ENCODE results near the gene GRB2. TPM values are rescaled to one million over a fixed set of nuclear protein-coding genes. Genes with fewer than 3 reads are reported as not detected.

GRB2 gene
- polyA plus RNA-seq, 1 donor: 158 TPM

DNA sequence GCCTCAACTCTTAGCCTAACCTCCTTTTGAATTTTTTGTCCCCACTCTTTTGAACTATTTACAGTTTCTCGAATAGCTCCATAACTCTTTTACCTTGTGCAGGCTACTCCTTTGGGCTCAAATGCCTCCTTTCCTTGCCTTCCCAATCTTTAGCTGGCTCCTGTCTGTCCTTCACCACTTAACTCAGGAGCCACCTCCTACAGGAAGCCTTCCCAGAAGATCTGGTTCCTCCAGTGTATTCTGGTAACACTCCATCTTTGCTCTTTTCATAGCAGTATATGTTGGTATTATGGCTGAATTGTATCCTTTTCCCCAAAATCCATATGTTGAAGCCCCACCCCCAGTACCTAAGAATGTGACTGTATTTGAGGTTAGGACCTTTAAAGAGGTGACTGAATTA, 9.0 kb upstream of the GRB2 start:
- DNase-seq (ENCODE audit: low read depth): no peak

DNA sequence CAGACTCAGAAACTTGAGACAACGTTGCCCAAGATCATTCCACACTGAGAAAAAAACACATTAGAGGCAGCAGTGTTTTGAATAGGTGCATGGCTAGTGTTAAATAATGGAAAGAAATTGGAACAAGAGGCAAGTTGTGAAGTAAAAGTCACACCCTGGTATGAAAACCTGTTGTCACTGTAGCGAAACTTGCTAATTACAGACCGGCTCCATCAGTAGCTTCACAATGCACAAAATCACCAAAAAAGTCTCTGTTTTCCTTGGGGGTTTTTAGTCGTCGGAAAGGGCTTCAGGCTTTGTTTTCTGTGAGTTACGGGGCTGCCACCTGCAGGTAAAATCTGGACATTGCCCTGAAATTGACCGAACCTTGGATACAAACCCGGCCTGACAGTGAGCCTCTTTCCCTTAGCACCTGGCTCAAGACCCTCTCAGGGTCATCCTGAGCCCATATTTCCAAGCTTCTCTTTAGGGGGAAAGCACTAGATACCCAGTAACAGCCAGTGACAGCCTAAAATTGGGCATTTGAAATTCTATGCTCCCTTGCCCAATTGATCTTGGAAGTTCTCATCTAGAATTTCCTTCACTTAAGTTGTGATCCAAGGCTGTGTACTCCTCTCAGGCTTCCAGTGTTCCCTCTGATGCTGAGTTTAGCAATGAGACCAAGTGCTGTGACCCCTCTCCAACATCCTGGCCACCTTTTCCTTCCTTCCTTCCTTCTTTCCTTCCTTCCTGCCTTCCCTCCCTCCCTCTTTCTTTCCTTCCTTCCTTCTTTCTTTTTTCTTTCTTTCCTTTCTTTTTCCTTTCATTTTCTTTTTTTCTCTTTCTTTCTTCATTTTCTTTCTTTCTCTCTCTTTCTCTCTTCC, 7.2 kb upstream of the GRB2 start:
- DNase-seq (ENCODE audit: low read depth): no peak

DNA sequence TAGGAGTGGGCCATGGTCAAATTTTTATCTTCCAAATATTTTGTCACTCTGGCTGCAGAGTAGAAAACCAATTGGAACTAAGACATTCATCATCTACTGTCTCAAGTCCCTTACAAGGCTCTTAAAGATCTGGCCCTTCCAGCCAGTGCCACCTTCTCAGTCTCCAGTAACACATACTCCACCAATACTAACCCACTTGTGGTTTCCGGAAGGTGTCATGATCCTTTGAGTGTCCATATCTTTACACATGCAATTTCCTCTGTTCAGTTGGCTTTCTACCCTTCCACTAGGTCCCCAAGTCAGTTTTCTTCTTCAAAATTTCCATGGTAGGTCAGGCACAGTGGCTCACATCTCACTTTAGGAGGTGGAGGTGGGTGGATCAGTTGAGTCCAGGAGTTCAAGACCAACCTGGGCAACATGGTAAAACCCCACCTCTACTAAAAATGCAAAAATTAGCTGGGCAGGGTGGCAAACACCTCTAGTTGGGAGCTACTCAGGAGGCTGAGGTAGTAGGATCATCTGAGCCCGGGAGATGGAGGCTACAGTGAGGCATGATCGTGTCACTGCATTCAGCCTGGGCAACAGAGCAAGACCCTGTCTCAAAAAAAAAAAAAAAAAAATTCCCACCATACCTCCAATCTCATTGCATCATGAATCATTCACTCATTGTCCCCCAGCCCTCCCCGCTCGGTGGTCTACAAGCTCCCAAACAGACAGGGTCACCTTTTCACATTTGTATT, 6.0 kb upstream of the GRB2 start:
- DNase-seq (ENCODE audit: low read depth): no peak

DNA sequence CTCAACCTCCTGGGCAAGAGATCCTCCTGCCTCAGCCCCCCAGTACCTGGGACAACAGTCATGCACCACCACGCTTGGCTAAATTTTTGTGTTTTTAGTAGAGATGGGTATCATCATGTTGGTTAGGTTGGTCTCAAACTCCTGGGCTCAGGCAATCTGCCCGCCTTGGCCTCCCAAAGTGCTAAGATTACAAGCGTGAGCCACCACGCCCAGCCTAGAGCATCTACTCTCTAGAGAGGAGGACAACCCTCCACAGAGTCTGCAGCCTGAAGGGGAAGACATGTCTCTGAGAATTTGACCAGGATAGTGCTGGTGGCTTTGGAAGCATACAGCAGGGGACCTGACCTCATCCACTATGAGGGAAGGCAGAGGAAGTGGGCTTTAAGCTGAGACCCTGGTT, 4.7 kb upstream of the GRB2 start:
- no peak for DNase-seq (ENCODE audit: low read depth)

DNA sequence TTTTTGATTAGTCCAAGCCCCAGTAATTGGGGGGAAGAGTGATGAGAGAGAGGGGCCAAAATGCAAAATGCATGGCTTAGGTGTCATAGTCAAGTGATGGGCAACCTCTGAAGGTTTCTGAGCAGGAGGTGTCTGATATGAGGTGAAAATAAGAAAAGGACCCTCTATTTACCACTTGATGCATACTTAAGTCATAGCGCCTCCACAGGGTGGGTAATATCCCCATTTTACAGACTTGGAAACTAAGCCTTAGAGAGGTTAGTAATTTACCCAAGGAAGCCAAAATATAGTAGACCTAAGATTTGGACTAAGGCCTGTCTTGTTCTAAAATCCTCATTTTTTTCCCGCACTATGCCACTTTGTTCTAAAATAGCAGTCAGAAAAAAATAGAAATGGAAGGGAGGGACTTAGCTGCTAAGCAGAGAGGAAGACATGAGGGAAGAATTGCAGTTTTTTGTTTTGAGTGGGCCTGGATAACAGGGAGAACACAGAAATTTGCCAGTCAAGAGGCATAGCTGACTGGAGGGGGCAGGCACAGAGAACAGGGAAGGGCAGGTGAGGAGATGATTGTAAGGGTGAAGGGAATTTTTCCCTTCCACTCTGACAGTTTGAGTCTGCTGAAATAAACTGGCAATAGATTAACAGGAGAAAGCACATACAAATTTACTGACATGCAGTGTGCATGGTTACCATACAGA, 2.3 kb upstream of the GRB2 start:
- no peak for DNase-seq (ENCODE audit: low read depth)

DNA sequence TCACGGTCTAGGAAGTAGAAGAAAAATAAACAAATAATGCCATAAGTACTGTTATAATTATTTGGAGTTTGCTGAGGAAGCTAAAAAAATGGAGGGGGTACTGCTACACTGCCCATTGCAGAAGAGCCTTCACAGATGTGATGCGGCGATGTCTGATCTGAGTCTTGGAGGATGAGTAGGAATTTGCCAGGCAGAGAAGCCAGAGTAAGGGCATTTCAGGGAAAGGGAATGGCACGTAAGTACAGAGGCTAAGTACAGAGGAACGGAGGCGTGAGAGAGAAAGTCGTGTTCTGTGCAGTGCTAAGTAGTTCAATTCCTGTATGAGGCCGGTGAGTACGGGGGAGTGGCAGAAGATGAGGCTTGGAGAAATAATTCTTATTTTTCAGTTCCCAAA, 741 bp upstream of the GRB2 start:
- DNase-seq (ENCODE audit: low read depth): no peak

DNA sequence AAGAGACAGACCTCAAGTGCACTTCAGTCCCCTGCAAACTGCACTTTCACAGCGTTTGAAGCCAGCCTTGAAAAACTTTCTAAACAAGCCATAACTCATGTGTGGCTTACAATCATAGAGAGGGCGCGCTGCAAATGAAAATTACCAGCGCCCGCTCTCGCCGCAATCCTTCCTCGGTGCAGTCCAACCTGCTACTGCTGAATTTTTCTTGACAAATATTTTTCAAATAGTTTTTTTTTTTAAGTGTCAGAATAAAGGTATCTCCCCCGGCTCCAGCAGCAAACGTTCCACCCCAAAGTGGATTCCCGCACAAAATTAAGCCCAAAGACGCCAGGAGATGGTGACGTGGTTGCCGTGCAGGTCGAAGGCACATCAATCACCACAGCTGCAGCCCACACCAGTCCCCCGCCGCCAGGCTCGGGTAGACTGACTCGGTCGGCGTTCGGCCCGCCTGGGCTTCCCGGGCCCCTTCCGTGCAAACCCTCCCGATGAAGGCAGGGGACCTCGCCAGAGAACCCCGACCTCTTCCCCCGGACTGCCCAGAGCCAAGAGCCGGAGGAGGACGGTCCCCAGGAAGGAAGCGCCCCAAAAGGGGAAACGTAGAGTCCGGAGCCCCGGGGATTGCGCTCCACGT, 630 bp downstream of the GRB2 start:
- no peak for DNase-seq (ENCODE audit: low read depth)

DNA sequence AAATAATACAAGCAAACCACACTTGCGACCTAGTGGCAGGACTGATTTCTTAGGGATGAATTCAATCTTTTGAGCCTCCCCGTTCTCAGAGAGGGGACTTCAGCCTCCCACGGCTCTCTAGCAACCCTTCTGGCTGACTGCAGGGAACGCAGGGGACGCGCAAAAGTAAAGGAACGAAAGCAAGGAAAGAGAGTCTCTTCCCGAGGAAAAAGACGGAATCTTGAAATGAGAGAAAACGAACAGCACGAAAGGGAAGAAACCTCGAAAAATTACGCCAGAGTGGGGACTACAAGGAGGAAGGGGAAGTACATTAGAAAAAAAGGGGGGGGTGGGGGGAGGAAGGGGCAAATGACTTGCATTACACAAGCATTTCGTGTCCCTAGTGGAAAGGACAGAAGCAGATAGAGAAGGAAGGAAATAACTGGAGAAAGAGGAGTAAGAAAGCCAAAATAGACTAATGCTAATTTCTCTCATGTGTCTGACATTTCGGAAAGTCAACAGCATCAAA, 1.2 kb downstream of the GRB2 start:
- no peak for DNase-seq (ENCODE audit: low read depth)

DNA sequence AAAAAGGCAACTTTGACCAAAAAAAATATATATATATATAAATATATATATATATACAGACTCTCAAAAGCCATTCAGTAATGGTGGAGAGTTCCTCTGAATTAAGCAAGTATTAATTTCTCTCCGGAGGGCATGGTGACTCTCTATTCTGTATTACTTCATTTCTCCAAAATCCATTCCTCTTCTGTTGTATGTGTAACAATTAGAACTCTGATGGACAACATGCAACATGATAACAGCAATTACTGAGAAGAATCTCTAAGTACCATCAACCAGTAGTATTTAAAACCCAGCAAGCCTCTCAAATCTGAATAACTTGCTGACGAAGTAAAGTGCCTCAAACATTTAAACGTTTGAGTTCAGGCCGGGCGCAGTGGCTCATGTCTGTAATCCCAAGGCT, 2.3 kb downstream of the GRB2 start:
- no peak for DNase-seq (ENCODE audit: low read depth)

DNA sequence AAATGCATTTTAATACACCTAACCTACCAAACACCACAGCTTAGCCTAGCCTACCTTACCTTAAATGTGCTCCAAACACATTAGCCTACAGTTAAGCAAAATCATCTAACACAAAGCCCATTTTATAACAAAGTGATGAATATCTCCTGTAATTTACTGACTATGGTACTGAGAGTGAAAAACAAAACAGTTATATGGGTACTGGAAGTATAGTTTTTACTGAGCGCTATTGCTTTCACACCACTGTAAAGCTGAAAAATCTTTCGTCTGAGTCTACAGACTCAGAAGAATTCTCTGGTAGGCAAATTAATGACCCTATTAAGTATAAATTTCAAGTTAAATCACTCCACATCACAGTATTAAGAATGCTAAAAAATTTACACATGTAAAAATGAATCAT, 3.5 kb downstream of the GRB2 start:
- DNase-seq (ENCODE audit: low read depth): no peak

DNA sequence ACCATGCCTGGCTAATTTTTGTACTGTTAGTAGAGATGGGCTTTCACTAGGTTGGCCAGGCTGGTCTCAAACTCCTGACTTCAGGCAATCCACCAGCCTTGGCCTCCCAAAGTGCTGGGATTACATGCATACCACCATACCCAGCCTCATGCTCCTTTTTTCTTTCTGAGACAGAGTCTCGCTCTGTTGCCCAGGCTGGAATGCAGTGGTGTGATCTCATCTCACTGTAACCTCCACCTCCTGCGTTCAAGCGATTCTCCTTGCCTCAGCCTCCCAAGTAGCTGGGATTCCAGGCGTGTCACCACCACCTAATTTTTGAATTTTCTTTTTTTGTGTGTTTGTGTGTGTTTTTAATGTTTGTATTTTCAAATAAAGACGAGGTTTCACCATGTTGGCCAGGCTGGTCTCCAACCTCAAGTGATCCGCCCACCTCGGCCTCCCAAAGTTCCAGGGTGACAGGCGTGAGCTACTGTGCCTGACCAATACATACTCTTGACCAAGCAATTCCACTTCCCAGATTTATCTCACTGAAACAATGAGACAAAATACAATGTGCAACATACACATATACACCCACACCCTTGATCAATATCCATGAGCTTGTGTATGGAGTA, 5.0 kb downstream of the GRB2 start:
- DNase-seq (ENCODE audit: low read depth): no peak

DNA sequence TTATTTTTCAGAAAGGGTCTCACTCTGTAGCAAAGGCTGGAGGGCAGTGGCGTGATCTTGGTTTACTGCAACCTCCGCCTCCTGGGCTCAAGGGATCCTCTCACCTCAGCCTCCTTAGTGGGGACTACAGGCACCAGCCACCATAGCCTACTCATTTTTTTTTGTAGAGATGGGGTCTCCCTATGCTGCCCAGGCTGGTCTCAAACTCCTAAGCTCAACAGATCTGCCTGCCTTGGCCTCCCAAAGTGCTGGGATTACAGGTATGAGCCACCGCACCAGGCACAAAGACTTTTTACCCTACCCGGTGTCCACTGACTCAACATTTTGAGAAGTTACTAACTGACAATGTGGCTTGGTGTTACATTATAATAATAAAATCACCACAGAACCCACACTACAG, 7.2 kb downstream of the GRB2 start:
- DNase-seq (ENCODE audit: low read depth): no peak

DNA sequence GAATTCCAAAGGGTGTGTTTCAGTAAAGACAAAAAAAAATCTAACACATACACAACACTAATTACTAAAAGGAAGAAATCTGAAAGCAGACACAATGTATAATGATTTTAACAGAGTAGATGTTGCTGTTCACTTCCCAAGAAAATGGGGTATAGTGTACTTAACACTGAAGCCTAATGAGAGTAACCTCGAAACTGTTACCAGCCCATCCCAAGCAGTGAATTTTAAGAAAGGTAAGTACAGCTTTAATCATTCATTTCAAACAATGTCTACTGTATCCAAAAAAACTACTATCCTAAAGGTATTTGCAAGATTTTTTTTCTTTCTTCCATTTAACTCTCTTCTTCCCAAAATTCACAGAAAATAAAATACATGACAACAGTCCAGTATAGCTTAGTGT, 8.3 kb downstream of the GRB2 start:
- DNase-seq (ENCODE audit: low read depth): no peak

DNA sequence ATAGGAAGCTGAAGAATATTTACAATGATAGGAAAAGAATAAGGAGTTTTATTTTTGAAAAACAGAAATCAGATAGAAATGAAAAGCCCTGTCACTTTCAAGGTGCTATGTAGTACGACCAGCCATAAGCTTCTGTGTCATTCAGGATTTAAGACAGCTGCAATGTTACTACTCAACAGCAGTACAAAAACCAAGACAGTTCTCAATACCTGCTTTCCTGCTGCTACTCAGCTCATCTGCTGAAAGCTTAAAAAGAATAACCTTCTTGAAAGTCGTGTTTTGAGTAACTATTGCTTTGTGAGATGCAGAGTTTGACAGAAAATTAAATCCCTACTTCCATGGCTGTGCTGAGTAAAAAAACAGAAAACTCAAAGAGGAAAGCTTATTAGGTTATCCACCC, 8.7 kb downstream of the GRB2 start:
- DNase-seq (ENCODE audit: low read depth): no peak

DNA sequence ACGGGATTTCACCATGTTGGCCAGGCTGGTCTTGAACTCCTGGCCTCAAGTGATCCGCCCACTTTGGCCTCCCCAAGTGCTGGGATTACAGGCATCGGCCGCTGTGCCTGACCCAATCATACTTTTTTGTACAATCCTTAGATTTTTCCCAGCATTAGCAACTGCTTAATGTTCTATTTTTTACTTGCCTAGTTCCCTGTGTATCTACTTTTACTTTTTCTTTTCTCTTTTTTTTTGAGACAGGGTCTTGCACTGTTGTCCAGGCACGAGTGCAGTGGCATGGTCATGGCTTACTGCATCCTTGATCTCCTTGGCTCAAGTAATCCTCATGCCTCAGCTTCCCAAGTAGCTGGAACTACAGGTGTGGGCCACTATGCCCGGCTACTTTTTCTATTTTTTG, 9.5 kb downstream of the GRB2 start:
- DNase-seq (ENCODE audit: low read depth): no peak

DNA sequence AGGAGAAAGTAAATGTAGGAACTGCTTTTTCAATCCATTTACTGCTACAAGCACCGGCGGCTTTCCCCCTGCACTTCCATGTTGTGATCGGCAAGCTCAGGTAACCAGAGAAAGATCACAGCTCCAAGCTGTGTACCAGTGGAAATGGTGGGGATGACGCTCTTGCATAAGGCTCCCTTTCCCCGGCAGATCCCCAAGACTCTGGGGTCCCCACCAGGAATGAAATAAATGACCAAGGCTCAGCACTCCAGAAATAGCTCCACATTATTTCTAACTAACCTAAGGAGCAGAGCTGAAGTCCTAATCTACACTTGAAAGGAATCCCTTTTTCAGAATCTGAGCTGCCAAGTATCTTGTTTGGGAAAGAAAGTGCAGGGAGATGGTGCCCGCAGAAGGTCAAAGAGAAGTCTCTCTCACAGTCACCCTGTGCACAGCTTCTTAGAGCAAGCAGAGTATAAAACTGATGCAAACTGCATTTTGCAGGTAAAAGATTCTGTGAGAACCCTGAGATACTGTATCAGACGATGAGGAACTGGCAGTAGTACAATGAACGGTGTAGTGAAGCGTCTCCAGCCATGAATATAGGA, 11.1 kb downstream of the GRB2 start:
- DNase-seq (ENCODE audit: low read depth): no peak

DNA sequence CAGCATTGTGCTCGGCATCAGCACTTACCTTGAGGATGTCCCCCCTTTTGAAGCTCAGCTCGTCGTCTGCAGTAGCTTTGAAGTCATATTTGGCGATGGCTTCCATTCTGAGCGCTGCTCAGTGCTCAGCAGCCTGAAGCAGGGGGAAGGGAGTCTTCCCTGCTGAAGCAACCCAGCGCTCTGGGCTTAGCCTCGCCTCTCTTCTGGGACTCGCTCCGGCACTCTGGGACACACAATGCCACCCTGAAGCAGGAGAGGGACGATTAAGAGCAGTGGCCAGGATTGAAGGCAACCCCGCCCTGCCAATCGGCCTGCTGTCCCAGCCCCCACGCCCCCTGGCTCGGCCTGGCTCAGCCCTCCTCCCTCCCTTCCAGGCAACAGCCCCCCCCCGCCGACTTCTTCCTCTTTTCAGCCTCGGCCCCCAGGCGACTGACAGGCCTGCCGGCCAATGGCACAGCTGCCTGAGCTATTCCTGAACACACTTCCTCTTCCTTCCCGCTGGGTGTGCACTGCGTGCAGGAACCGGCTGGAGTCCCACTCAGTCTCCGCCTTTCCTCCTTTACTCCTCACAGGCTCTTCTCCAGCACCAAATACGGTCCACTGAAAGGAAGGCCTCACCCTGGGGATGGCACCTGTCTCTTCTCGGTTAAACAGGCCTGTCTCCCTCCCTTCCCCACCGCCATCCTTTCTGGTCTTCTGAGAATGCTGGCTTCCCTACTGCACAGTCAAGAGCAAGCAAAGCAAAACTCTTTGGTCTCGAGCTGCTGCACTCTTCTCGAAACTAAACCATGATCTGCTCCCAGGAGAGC, 11.8 kb downstream of the GRB2 start:
- peak; percentile 97 for DNase-seq (ENCODE audit: low read depth)

DNA sequence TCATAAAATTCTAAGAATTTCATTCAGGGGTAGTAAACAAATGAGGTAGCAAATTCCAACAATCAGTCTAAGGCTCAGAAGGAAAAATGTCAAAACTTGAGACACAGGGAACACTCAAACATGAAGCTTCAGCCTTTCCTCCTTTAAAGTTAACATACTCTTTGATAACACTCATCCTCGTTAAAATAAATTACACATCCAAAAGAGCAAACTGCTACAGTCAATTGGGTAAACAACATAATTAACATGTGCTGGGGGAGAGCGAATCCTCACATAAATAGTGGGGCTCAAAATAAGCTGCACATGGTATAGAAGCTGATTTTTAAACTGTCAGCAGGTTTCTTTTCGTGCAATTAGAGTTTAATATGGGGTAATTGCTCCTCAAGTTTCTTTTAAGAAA, 12.9 kb downstream of the GRB2 start:
- no peak for DNase-seq (ENCODE audit: low read depth)

DNA sequence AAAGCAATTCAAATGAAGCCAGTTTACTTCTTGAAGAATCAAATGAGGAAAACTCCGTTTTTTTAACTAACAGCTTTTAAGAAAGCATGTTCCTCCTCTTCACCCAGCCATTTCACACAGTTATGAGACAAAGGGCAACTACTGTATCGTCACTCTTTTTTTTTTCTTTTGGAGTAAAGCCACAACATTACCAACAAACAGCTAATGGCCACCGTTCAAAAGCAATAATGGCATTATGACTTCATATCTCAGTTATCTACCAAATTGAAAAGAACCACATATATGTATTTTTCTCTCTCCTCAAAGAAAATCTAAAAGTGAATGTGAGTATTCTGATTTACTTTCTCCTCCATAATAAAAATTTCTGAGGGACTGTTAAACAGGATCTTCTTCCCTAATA, 14.5 kb downstream of the GRB2 start:
- DNase-seq (ENCODE audit: low read depth): no peak

DNA sequence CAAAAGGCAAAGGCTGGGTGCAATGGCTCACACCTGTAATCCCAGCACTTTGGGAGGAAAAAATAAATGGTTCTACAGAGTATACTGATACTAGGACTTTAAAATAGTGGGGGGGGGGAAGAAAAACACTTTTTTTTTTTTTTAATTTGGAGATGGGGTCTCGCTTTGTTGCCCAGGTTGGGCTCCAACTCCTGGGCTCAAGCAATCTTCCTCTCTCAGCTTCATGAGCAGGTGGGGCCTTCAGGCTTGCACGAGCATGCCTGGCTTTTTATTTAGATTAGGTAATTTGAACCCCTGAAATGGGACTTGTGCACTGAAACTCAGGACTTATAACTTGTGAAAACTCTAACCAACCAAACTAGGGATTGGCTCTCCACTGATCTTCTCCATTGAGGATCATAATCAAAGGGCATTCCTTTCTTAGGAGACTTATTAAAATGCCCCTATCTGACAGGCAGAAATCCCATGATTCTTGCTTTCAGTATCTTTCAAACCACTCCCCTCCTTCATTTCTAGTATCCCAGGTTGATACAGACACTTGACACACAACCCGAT, 16.9 kb downstream of the GRB2 start:
- DNase-seq (ENCODE audit: low read depth): no peak

Data from forelimb muscle (tissue), 1 donor.